Measurements from ENCODE around the gene TCERG1L.
"Not testable (repeated sequence)": the region's sequence is repeated elsewhere in the genome, so short reads cannot be mapped to it uniquely, and the experiment has no call there.

The TCERG1L gene

DNA sequence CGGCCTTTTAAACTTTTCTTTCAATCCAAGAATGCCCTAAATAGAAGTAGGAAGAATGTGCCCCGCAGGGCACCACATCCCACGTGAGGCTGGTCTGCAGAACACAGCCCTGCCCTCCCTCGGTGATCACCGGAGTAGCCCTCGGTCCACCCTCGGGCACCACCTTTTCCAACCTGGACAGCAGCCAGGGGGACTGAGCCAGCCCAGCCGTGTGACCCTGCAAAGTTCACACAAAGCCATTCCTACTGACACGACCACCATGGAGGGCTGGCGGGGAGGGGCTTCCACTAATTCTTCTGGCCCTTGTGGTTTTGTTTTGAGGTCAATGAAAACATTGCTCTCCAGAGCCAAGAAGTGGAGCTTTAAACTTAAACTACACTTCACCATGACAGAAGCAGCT is 132.2 kb downstream of the TCERG1L start:
- no peak for FAIRE-seq

DNA sequence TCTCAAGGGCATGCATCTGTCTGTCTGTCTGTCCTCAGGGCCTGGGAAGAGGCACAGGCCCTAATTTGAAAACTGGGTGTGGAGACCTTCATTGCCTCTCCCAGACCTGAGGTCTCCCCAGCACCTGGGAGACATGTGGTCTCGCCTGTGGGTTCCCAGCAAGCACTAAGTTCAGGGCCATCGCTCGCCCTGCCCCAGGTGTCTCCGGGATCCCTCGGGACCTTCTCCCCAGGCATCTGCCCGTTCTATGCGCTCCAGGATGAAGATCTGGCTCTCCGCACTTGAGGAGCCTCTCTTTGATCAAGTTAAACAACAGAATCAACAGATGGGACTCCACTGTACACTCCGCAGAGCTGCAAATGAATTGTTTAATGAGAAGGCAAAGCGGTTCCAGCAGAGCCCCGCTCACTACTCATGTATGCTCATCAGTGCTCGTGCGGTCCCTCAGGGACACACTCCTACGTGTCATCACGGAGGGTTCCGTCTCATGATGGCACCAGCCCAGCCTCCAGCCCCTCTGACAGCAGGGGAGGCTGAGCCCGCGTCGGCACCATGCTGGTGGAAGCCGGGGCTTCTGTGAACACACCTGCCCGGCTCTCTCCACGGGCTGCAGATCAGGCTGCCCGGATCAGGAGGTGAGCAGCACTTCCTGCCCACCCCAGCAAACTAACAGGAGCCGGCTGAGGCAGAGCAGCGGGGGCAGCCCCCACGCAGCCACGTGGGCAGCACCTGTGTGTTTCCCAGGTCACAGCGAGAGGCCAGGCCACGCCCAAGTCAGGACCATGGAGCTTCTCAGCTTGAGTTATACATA is 132.8 kb downstream of the TCERG1L start:
- FAIRE-seq: no peak

DNA sequence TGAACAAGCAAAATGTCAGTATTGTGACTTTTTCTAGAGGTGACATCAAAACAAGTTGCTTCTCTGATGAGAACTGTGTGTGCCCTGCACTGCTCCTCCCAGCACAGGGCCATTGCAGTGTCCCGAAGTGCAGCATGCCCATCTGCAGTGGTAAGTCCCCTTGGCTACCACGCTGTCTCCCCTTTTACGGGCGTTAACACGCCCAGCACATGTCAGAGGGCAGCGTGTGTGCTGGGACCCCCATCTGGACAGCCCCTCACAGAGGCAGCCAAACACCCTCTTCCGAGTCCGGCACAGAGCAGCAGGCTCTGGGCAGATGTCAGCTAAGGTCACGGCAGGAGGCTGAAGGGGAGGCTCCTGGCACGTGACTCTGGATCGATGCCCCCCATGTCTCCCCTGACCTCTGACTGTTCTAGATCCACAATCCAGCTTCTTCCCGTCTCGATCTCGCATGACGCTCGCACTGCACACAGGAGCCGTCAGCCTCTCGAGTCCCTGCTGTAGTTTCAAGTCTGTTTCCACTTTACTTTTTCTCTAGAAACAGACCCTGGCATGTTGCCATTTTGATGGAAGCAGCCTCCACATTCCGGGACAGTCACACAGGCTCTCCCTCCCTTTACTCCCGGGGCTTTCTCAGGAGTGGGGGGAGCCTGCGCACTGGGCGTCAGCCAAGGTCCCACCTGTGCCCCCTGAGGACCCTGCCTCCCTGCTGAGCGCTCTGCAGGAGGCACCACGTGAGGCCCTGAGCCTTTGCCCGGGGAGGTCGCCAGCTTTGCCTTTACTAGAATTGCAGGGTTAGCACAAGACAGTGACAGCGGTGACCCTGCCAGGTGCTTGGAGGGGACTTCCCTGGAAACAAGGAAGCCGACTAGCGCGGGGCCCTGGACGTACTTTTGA is 133.8 kb downstream of the TCERG1L start:
- no peak for FAIRE-seq

- FAIRE-seq: no peak
These were observed 134.6 kb downstream of the TCERG1L start for GRCh38 chr10:131176907-131177306.

DNA sequence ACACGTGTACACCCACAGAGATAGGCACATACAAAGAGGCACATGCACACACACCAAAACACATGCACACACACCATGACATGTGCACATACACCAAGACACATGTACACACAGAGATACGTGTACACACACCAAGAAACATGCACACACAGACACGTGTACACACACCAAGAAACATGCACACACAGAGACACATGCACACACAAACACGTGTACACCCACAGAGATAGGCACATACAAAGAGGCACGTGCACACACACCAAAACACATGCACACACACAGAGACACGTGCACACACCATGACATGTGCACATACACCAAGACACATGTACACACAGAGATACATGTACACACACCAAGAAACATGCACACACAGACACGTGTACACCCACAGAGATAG is 135.2 kb downstream of the TCERG1L start:
- FAIRE-seq: not testable (repeated sequence)

DNA sequence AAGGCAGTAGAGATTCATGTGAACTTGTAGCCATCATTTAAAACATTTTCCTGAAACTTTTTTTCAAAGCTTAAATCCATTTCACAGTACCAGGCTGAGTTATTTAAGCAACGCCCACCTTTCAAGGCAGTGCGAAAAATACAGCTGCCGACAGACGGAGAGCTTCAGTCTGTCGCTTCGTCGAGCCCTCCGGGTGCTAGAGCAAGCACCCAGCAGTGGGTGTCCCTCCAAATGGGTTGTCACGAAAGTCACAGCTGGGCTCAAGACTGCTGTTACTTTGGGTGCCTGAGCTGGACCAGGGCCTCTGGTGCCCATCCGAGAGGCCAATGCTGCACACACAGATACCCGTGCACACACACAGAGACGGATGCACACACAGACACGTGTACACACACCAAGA is 135.6 kb downstream of the TCERG1L start:
- FAIRE-seq: no peak

DNA sequence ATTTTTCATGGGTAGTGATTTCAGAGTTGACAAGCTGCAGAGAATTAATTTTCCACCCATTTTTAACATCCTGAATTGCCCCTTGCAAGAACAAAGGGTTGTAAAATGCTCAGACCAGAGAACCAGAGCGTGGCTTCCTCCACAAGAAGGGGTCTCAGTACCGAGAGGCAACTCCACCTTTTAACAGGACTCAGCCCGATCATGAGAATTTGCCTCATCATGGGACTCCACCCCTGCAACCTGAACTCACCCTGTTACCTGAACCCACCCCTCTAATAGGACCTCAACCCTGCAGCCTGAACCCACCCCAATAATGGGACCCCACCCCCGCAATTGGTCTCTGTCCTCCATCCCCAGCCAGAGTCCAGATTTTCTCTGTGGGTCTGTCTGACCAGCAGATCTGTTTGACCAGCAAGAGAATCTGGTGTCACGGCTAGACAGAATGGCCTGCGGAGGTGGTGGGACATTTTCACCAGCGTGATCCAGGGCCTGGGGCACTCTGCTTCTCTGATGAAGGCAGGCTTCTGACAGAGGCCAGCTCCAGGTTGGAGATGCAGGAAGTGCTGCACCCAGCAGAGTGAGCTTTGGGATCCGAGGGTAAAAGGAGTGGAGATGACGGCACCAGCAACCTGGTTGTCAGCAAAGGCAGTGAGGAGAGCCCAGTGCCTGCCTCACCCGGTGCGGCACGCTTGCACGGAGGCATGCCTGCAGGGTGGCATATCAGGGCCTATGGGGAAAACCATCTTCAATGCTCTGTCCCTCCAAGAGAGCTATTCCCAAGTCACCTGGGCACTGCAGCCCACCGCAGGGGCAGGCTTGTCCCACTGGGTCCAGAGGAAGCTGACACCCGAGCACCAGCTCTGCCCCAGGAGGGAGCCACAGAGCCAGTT is 136.6 kb downstream of the TCERG1L start:
- no peak for FAIRE-seq

DNA sequence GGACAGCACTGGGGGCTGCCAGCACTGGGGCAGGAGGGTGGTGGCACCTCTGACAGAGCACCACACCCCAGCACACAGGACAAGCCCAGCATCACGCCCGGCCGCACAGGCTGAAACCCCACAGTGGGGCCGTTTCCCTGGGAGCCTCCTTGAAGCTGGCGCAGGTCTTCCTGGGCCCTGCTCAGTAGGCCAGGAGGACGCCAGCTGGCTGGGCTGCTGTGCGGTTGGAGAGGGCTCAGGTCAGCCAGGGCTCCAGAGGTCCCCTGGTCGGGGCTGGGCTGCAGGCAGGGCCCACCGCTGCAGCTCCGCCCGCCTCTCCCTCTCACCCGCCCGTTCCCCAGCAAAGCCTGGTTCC is 137.3 kb downstream of the TCERG1L start:
- no peak for FAIRE-seq

- FAIRE-seq: no peak
These were observed 137.9 kb downstream of the TCERG1L start for GRCh38 chr10:131173484-131174210.

- FAIRE-seq: no peak
These were observed 139.1 kb downstream of the TCERG1L start for GRCh38 chr10:131172433-131172832.

DNA sequence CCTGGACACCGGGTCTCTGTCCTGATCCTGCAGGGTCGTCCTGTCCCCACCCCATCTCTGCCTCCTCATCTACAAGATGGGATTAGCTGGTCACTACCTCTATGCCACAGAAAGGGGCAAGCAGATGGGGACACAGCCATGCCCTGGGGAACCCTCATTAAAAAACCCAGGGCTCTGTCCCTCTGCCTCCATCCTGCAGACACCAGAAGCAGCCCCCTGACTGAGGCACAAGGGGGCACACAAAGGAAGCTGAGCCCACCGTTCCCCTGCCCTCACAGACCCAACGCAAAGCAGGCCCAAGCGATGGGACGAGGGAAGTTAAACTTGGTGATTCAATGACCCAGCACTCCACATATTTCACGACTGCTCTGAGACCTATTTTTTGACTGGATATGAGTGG is 142.4 kb downstream of the TCERG1L start:
- FAIRE-seq: no peak

DNA sequence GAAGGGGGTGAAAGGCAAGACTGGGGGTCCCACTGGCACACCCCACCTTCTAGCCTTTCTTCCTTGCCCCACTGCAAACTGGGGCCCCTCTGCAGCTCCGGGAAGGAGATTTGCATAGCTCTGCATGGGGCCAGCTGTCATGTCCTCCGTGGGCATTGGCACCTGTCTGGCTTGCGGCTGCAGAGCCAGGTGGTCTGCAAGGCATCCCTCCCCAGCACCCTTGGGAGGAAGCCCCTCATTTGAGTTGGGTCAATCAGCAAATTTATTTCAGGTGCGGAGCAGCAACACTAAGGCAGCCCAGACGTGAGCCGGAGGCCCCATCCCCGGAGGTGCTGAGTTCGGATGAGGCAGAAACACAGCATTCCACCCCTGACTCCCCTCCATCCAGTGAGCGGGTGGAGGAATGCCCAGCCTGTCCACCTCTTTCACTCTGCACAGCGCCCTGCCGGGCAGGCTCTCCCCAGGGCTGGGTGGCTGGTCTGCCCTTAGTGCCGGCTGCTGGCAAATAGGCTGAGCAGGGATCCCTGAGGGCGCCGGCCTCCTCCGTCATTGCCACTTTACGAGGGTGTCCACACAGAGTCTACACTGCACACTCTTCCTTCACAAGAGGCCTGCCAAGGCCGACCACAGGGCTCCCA is 143.2 kb downstream of the TCERG1L start:
- FAIRE-seq: no peak

DNA sequence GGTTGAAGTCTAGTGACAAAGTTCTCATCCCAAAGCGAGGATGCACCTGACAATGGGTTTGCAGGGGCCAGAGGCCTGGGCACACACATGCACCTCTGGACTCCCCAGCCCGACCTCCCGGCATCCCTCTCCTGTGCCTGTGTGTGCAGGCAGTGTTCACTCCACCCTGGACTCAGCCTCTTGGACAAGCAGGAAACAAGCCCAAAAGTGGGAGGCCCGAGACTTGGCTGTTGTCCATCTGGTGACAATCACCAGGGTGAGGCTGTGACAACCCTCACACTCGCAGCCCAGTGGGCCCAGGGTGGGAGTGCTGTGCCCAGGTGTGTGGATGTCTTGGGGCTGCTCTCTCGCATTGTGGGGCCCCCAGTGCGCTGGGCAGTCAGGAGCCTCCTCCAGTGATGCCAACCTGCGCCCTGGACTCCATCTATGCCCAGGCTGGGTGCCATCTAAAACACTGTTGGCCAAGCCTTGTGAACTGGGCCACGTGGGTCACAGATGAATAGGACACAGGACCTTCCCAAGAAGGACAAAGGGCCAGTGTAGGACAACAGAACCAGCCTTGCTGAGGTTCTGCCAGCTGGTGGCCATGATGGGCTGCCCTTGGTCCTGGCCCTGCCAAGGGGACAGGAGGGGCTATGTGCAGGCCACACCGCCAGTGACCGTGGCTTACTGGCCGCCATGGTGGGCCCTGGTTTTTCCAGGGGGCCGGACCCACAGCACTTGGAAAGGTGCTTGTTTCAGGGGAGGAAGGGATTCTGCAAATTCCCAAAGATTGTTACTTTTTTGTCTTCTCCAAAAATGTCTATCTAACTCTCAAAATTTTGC is 144.3 kb downstream of the TCERG1L start:
- FAIRE-seq: no peak

DNA sequence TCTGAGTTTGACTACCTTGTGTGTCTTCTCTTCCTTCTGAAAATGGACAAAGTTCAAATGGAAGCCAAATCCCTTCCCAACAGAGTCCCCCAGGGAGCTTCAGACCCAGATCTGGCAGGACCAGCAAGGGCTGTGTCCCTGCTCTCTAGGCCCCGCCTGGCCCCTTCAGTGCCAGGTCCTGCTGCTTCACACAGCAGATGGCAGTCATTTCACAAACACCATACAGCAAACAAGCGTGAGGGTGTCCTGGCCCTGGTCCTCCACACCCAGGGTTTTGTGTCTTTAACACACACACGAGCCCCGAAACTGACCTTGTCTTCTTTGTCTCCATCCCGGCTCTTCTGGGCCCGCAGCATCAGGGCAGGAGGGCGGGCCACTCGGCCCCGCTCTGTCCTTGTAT is 145.0 kb downstream of the TCERG1L start:
- FAIRE-seq: no peak

GRCh38 chr10:131165092-131165491 is 146.4 kb downstream of the TCERG1L start:
- FAIRE-seq: no peak

GRCh38 chr10:131162866-131163843 is 148.4 kb downstream of the TCERG1L start:
- no peak for FAIRE-seq

DNA sequence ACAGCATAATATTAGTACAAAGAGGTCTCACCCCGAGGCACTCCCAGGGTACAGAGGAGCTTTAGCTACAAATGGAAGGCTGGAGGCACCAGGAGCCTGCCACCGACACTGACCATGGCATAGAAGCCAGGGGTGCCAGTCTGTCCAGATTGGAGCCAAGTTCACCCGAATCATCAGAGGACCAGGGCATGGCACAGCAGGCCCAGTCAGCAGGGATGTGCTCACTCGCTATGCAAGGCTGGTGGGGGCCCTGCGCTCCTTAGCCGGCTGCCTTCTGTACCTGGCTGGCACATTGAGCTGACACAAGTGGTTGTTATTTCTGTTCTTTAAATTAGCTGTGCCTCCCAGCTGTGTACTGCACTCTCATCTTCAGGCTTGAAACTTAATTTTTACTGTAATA is 149.3 kb downstream of the TCERG1L start:
- FAIRE-seq: no peak

GRCh38 chr10:131161087-131161486 is 150.4 kb downstream of the TCERG1L start:
- no peak for FAIRE-seq

DNA sequence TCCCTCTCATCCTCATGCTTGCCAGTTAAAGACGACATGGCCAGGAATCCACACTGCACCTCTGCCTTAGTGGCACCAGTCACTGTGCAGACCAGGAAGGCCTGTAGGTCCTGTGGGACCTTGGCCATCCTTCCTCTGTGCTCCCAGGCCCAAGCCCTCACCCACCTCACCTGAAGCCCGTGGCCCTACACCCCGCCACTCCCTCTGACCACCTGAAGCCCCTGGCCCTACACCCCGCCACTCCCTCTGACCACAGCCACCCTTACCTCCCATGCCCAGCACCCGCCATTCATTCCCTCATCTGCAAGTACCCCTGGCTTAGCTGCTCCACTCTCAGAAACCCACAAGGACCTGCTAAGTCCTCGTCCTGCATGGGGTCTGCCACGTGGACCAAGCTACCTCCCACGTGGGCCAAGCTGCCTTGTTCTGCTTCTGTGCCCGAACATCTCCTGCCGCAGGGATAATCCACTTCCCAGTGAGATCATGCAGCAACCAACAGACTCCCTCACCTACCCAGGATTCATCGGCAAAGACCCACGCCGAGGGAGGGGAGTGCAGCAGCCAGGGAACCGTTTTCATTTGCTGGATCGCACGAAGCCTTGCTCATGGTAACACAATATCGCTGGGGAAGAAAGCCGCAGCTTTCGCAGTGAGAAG is 151.2 kb downstream of the TCERG1L start:
- no peak for FAIRE-seq

Data from TTC549 (cell line).